Activated B cell treated with CpG ODN at 0.5 μM for 24 hours (primary cell): Measurements from ENCODE around the gene CD1C. TPM values are rescaled to one million over a fixed set of nuclear protein-coding genes. Genes with fewer than 3 reads are reported as not detected.
"Not testable (repeated sequence)": the region's sequence is repeated elsewhere in the genome, so short reads cannot be mapped to it uniquely, and the experiment has no call there.

ENCODE experiments used
- ATAC-seq: fragments of 200-7000 bp; cut with Tn5 transposase; one replicate; pipeline ENCODE4 v1.10.0; 2021; ENCODE audit warnings: low read depth, mild to moderate bottlenecking, moderate library complexity
- CTCF ChIA-PET: fragments of 350-600 bp; sonication (Branson Sonifier 250); formaldehyde crosslinking; loops from one replicate; lab custom pipeline; 2021; ENCODE audit warnings: antibody characterized with exemption; lab: Charles Lee
- POLR2A ChIA-PET: fragments of 350-600 bp; sonication (Branson Sonifier 250); formaldehyde crosslinking; loops from one replicate; lab custom pipeline; 2021; ENCODE audit warnings: antibody characterized with exemption; lab: Charles Lee
- DNase-seq: peaks from one replicate; pipeline ENCODE4 v3.0.0; 2022
- H3K27ac Mint-ChIP-seq: one replicate; pipeline ENCODE4 v1.8.0; 2020; ENCODE audit warnings: mixed read lengths
- H3K27me3 Mint-ChIP-seq: one replicate; pipeline ENCODE4 v1.8.0; 2021; ENCODE audit warnings: mixed read lengths
- H3K36me3 Mint-ChIP-seq: one replicate; pipeline ENCODE4 v1.8.0; 2021; ENCODE audit warnings: low read depth, mixed read lengths
- H3K4me1 Mint-ChIP-seq: one replicate; pipeline ENCODE4 v1.8.0; 2021; ENCODE audit warnings: mixed read lengths
- H3K4me3 Mint-ChIP-seq: one replicate; pipeline ENCODE4 v1.8.0; 2020; ENCODE audit warnings: mild to moderate bottlenecking, mixed read lengths
- H3K9me3 Mint-ChIP-seq: one replicate; pipeline ENCODE4 v1.8.0; 2020; ENCODE audit warnings: mixed read lengths
- intact Hi-C: fragments of 100-400 bp; cut with micrococcal nuclease; formaldehyde crosslinking; loops from one replicate; pipeline ENCODE4 v1.15.1; 2024
- total RNA-seq: library from RNA; stranded (reverse); gene quantifications from 2 replicates; pipeline ENCODE4 v1.2.3, GENCODE V29; 2022
- TF ChIP-seq, protein P1 (sequence below): fragments of 200-600 bp; IDR thresholded peaks from one replicate; pipeline ENCODE4 v1.8.0; 2022; ENCODE audit warnings: antibody characterized with exemption, mild to moderate bottlenecking

Gene CD1C
- total RNA-seq, 1 donor from 2014 or later: 37.3 TPM

GRCh38 chr1:158331481-158332150 lies 41.9 kb downstream of the CD1C start, which contains the start of gene CD1B:
Gene CD1B (minus strand): TSS chr1:158331531. CDS start chr1:158331423, 108 bp downstream.
- ChIA-PET CTCF (interaction anchor here (0.9 to 7.3 kb wide), 6 partner anchors 10 to 740 kb away, joined by 3 to 232 read pairs (median 11); no protein-coding TSS in a partner anchor), POLR2A (interaction anchor here (1.0 kb wide), 1 partner anchor 42 kb away, joined by 3 read pairs; the partner anchor contains the start of gene CD1C)
- Mint-ChIP-seq H3K27me3 (no peaks in the 10 kb centered on the region), H3K4me3 (no peak within 1 kb of the TSS), H3K36me3 (no peaks in the 10 kb centered on the region), H3K9me3 (no peaks in the 10 kb centered on the region), H3K4me1 (peaks cover 41% of the 10 kb centered on the region), H3K27ac (no peak within 1 kb of the TSS)
- ATAC-seq (no peak), DNase-seq (no peak)
- intact Hi-C loops: loop anchor here (5.0 to 10.0 kb wide), 3 partner anchors 66 to 337 kb away; partner anchors contain the start of genes KIRREL1 and OR10T2
- TF ChIP-seq, protein P1, sequence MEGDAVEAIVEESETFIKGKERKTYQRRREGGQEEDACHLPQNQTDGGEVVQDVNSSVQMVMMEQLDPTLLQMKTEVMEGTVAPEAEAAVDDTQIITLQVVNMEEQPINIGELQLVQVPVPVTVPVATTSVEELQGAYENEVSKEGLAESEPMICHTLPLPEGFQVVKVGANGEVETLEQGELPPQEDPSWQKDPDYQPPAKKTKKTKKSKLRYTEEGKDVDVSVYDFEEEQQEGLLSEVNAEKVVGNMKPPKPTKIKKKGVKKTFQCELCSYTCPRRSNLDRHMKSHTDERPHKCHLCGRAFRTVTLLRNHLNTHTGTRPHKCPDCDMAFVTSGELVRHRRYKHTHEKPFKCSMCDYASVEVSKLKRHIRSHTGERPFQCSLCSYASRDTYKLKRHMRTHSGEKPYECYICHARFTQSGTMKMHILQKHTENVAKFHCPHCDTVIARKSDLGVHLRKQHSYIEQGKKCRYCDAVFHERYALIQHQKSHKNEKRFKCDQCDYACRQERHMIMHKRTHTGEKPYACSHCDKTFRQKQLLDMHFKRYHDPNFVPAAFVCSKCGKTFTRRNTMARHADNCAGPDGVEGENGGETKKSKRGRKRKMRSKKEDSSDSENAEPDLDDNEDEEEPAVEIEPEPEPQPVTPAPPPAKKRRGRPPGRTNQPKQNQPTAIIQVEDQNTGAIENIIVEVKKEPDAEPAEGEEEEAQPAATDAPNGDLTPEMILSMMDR: no peak

GRCh38 chr1:158333405-158334155 lies 43.9 kb downstream of the CD1C start:
- H3K27ac Mint-ChIP-seq: peak overlapping the region; percentile 64
- CTCF ChIA-PET: interaction anchor here (1.2 to 7.3 kb wide), 3 partner anchors 86 to 130 kb away, joined by 9 to 232 read pairs (median 68); no protein-coding TSS in a partner anchor
- no peaks in the 10 kb centered on the region for H3K27me3 Mint-ChIP-seq
- ATAC-seq (no peak), DNase-seq (no peak)
- peaks cover 39% of the 10 kb centered on the region for H3K4me1 Mint-ChIP-seq
- TF ChIP-seq, protein P1: no peak
- POLR2A ChIA-PET: no interaction called here
- peak overlapping the region; percentile 57 for H3K4me3 Mint-ChIP-seq
- H3K9me3 Mint-ChIP-seq: peaks cover 5% of the 10 kb centered on the region
- no peaks in the 10 kb centered on the region for H3K36me3 Mint-ChIP-seq
- intact Hi-C loops: loop anchor here (5.0 to 10.0 kb wide), 3 partner anchors 64 to 339 kb away; partner anchors contain the start of genes KIRREL1 and OR10T2

DNA sequence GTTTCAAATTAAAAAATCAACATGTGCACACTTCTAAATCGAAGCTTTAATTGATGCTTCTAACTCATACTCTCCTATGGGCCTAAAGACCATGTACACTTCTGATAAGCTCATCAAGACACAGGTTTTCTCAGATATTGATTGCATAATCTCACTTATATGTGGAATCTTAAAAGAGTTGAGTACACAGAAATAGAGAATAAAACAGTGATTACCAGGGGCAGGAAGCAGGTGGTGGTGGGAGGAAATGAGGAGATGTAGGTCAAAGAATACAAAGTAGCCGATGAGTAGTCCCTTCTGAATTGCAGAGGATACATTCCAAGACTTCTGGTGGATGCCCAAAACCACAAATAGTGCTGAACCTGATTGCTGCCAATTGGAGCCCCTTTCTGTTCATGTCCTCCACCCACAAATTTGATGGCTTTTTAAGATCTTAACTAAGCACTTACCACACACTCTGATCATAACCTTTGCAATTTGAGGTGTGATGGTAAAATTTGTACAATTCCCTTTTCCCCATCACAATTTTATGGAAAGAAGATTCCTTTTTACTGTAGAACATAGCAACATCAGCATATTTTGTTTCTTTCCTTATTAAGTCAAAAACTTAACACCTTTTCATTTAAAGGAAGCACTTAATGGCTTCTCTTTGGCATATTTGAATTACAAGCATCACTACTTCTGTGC lies 44.9 kb downstream of the CD1C start:
- H3K4me3 Mint-ChIP-seq: peak overlapping the region; percentile 48
- TF ChIP-seq, protein P1: no peak
- no peak overlapping the region for H3K27ac Mint-ChIP-seq
- intact Hi-C loops: loop anchor here (5.0 to 10.0 kb wide), 3 partner anchors 63 to 340 kb away; partner anchors contain the start of genes KIRREL1 and OR10T2
- H3K4me1 Mint-ChIP-seq: peaks cover 39% of the 10 kb centered on the region
- DNase-seq (no peak), ATAC-seq (no peak)
- H3K36me3 Mint-ChIP-seq: no peaks in the 10 kb centered on the region
- H3K27me3 Mint-ChIP-seq: no peaks in the 10 kb centered on the region
- H3K9me3 Mint-ChIP-seq: peaks cover 9% of the 10 kb centered on the region
- ChIA-PET POLR2A (no interaction called here), CTCF (interaction anchor here (1.1 to 1.2 kb wide), 2 partner anchors 131 to 737 kb away, joined by 3 to 9 read pairs; no protein-coding TSS in a partner anchor)

DNA sequence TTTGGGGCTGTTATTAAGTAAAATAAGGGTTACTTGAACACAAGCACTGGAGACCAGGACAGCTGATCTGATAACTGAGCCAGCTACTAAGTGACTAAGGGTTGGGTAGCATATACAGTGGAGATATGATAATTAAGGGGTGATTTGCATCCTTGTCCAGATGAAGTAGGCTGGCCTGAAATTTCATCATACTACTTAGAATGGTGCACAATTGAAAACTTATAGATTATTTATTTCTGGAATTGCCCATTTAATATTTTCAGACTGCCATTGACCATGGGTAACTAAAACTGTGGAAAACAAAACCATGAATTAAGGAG lies 45.5 kb downstream of the CD1C start:
- no peaks in the 10 kb centered on the region for H3K36me3 Mint-ChIP-seq
- H3K4me3 Mint-ChIP-seq: no peak overlapping the region
- peaks cover 9% of the 10 kb centered on the region for H3K9me3 Mint-ChIP-seq
- H3K4me1 Mint-ChIP-seq: peaks cover 39% of the 10 kb centered on the region
- H3K27ac Mint-ChIP-seq: no peak overlapping the region
- TF ChIP-seq, protein P1: no peak
- ChIA-PET POLR2A (no interaction called here), CTCF (interaction anchor here (1.1 kb wide), 1 partner anchor 736 kb away, joined by 3 read pairs; no protein-coding TSS in a partner anchor)
- DNase-seq: no peak
- intact Hi-C loops: loop anchor here (10.0 kb wide), 2 partner anchors 160 to 340 kb away; partner anchors contain the start of gene KIRREL1
- peak; percentile 37 for ATAC-seq
- H3K27me3 Mint-ChIP-seq: no peaks in the 10 kb centered on the region

DNA sequence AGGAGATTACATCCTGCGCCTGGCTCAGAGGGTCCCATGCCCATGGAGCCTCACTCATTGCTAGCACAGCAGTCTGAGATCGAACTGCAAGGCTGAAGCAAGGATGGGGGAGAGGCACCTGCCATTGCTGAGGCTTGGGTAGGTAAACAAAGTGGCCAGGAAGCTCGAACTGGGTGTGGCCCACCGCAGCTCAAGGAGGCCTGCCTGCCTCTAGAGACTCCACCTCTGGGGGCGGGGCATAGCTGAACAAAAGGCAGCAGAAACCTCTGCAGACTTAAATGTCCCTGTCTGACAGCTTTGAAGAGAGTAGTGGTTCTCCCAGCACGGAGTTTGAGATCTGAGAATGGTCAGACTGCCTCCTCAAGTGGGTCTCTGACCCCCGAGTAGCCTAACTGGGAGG lies 46.7 kb downstream of the CD1C start:
- H3K9me3 Mint-ChIP-seq, H3K27me3 Mint-ChIP-seq, ATAC-seq, DNase-seq, H3K36me3 Mint-ChIP-seq, CTCF ChIA-PET, H3K4me3 Mint-ChIP-seq, POLR2A ChIA-PET, H3K27ac Mint-ChIP-seq: not testable (repeated sequence)
- intact Hi-C loops: loop anchor here (10.0 kb wide), 2 partner anchors 158 to 342 kb away; partner anchors contain the start of gene KIRREL1
- peaks cover 39% of the 10 kb centered on the region for H3K4me1 Mint-ChIP-seq
